GM18502 (cell line): ENCODE measurements around the gene CIAO1.
A peak's percentile ranks its signal among the peaks of the same experiment; 100 is the strongest.

Source experiments
- ATAC-seq: cut with Tn5 transposase; IDR thresholded peaks from one replicate; pipeline ENCODE4 v1.9.1; 2021; ENCODE audit warnings: mild to moderate bottlenecking; ENCODE audit not compliant: unreplicated experiment, poor library complexity

The CIAO1 gene

DNA sequence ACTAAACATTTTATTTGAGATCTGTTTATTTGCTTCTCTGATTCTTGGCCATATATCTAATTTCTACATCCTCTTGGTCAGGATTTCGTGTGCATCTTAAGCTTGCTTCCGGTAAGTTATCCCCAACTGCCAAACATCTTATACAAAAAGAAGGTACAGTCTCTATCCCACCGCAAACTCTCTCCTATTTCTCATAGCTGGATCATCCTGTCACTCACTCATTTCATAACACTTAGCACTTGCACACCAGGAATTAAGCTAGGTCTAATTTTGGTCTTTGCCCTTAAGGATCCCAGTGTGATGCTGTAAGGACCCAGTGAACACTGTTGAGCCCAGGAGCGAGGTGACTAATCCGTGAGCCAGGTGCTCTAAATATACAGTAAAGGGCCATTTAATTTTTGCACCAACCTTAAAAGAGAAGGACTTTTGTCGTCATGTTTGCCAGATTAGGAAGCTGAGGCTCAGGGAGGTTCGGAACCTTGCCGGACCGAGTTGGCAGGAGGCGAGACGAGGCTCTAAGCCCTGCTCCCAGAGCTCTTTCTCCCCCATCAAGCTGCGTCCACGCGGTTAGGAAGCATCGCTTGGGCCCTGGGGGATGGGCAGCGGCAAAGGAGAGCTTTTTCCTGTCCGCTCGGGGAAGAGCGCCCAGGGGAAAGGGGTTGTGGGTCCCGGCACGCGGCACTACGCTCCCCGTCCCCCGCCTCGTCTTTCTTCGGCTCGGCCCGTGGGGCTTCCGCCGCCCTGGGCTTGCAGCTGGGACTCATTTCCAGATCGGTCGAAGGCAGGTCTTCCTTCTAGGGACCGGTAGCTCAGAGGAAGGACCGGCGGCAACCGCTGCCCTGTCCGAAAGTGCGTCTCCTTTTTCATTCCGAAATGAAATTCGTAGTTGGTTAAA is 55.0 kb downstream of the CIAO1 start:
- peak; percentile 36 for ATAC-seq
